Activated CD8-positive, alpha-beta T cell treated with anti-CD3 and anti-CD28 coated beads, Interleukin-2, amount 10 ng/mL, durations not matched to agents 7 days and 5 days (primary cell): Measurements from ENCODE around the gene SNTA1. TPM values are rescaled to one million over a fixed set of nuclear protein-coding genes. Genes with fewer than 3 reads are reported as not detected.
"Not testable (repeated sequence)": the region's sequence is repeated elsewhere in the genome, so short reads cannot be mapped to it uniquely, and the experiment has no call there.

Source experiments
- ATAC-seq: fragments of 150-1000 bp; cut with Tn5 transposase; one replicate; pipeline ENCODE4 v1.10.0; 2021; ENCODE audit warnings: moderate library complexity
- CTCF ChIA-PET: fragments of 350-600 bp; sonication (Branson Sonifier 250); formaldehyde crosslinking; loops from one replicate; lab custom pipeline; 2021; ENCODE audit warnings: antibody characterized with exemption; lab: Charles Lee
- POLR2A ChIA-PET: fragments of 350-600 bp; sonication (Branson Sonifier 250); formaldehyde crosslinking; loops from one replicate; lab custom pipeline; 2021; ENCODE audit warnings: antibody characterized with exemption; lab: Charles Lee
- DNase-seq: peaks from one replicate; pipeline ENCODE4 v3.0.0-alpha.2; 2020
- H3K27ac Mint-ChIP-seq: one replicate; pipeline ENCODE4 v1.8.0; 2021; ENCODE audit warnings: mild to moderate bottlenecking, mixed read lengths
- H3K27me3 Mint-ChIP-seq: one replicate; pipeline ENCODE4 v1.8.0; 2021; ENCODE audit warnings: low read depth, mixed read lengths
- H3K36me3 Mint-ChIP-seq: one replicate; pipeline ENCODE4 v1.8.0; 2021; ENCODE audit warnings: low read depth, mixed read lengths
- H3K4me1 Mint-ChIP-seq: one replicate; pipeline ENCODE4 v1.8.0; 2021; ENCODE audit warnings: low read depth, mixed read lengths
- H3K4me3 Mint-ChIP-seq: one replicate; pipeline ENCODE4 v1.8.0; 2021; ENCODE audit warnings: mild to moderate bottlenecking, mixed read lengths
- H3K9me3 Mint-ChIP-seq: one replicate; pipeline ENCODE4 v1.8.0; 2022; ENCODE audit warnings: mixed read lengths; ENCODE audit not compliant: insufficient read depth
- total RNA-seq, 2 experiments: library from RNA; stranded (reverse); gene quantifications; one replicate each; pipeline ENCODE4 v1.2.3, GENCODE V29; 2021

SNTA1 gene
- total RNA-seq, 2 experiments from 2014 or later = 13.1 to 13.4 TPM

GRCh38 chr20:33463332-33464101 is 20.0 kb upstream of the SNTA1 start:
- no peaks in the 10 kb centered on the region for H3K27me3 Mint-ChIP-seq
- no peaks in the 10 kb centered on the region for H3K36me3 Mint-ChIP-seq
- ChIA-PET CTCF (no interaction called here), POLR2A (no interaction called here)
- DNase-seq (no peak), ATAC-seq (no peak)
- H3K4me3 Mint-ChIP-seq = no peak overlapping the region
- no peaks in the 10 kb centered on the region for H3K4me1 Mint-ChIP-seq
- H3K9me3 Mint-ChIP-seq = no peaks in the 10 kb centered on the region
- H3K27ac Mint-ChIP-seq = peak overlapping the region; percentile 27

DNA sequence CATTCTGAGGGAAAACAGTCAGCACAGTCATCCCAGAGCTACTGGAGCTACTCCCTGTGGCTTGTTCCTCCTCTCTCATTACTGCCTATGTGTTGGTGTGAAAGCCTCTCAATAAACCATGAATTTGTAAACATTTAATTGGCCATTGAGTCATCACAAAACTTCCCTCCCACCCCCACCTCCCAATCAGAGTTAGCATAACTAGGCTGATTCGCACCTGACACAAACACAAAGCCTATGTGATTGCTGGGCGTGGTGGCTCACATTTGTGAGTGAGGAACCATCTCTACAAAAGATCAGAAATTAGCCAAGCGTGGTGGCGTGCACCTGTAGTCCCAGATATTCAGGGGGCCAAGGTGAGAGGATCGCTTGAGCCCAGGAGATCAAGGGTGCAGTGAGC is 17.1 kb upstream of the SNTA1 start:
- H3K36me3 Mint-ChIP-seq = no peaks in the 10 kb centered on the region
- ATAC-seq (no peak), DNase-seq (no peak)

DNA sequence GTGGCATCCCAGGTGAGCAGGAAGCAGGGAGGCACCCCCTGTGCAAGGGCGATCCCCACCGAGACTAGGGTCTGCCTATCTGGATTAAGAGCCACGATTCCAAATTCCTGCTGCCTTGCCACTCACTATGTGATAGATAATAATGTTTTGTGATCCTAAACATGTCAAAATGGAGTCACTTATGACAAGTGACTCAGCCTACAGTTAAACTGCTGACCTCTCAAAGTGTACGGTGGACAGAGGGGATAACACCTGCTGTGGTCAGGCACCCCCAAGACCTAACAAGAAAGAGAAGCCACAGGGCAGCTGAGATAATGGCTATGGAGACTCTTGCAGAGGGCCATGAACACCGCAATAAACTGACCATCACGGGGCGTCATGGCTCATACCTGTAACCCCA is 16.0 kb upstream of the SNTA1 start:
- ATAC-seq (no peak), DNase-seq (no peak)
- no peaks in the 10 kb centered on the region for H3K4me1 Mint-ChIP-seq
- H3K9me3 Mint-ChIP-seq = no peaks in the 10 kb centered on the region
- no peak overlapping the region for H3K4me3 Mint-ChIP-seq
- no peaks in the 10 kb centered on the region for H3K27me3 Mint-ChIP-seq
- H3K36me3 Mint-ChIP-seq = no peaks in the 10 kb centered on the region
- POLR2A ChIA-PET = no interaction called here
- no peak overlapping the region for H3K27ac Mint-ChIP-seq
- CTCF ChIA-PET = interaction anchor here (0.9 kb wide), 1 partner anchor 207 kb away, joined by 3 read pairs; the partner anchor contains the start of gene ACTL10

More for the DNA sequence above, 17.1 kb upstream of the SNTA1 start:
- Mint-ChIP-seq H3K27me3 (no peaks in the 10 kb centered on the region), H3K9me3 (no peaks in the 10 kb centered on the region), H3K4me1 (no peaks in the 10 kb centered on the region), H3K27ac (no peak overlapping the region), H3K4me3 (no peak overlapping the region)
- CTCF ChIA-PET = no interaction called here
- POLR2A ChIA-PET = no interaction called here

- H3K4me3 Mint-ChIP-seq, H3K9me3 Mint-ChIP-seq, POLR2A ChIA-PET, H3K36me3 Mint-ChIP-seq, H3K27ac Mint-ChIP-seq, H3K4me1 Mint-ChIP-seq, H3K27me3 Mint-ChIP-seq: not testable (repeated sequence)
- CTCF ChIA-PET = interaction anchor here (0.6 to 2.0 kb wide), 9 partner anchors 192 to 549 kb away, joined by 3 to 20 read pairs (median 3); partner anchors contain the start of gene ACTL10
- ATAC-seq = peak; percentile 93
- DNase-seq = peak; percentile 86
These were observed 13.5 kb upstream of the SNTA1 start for GRCh38 chr20:33456916-33457642.

DNA sequence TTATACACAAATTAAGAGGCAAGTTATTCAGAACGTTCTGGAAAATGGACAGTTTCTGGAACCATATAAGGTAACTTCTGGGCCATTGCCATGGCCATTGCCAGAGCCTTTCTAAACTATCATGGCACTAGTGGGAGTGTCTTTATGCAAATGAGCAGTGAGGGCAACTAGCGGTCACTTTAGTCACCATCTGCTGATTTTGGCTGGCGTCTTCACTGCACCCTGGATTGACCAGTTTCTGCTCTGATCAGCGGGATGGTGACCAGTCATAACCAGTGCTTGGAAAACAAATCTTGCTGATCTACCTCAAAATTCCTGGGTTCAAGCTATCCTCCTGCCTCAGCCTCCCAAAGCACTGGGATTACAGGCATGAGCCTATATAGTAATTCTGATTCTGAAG is 7.3 kb upstream of the SNTA1 start:
- ChIA-PET POLR2A (interaction anchor here (0.6 kb wide), 1 partner anchor 203 kb away, joined by 3 read pairs; no protein-coding TSS in a partner anchor), CTCF (no interaction called here)
- no peaks in the 10 kb centered on the region for H3K27me3 Mint-ChIP-seq
- DNase-seq = no peak
- H3K36me3 Mint-ChIP-seq = no peaks in the 10 kb centered on the region
- no peaks in the 10 kb centered on the region for H3K9me3 Mint-ChIP-seq
- H3K27ac Mint-ChIP-seq = no peak overlapping the region
- H3K4me1 Mint-ChIP-seq = peaks cover 10% of the 10 kb centered on the region
- ATAC-seq = no peak
- H3K4me3 Mint-ChIP-seq = no peak overlapping the region

DNA sequence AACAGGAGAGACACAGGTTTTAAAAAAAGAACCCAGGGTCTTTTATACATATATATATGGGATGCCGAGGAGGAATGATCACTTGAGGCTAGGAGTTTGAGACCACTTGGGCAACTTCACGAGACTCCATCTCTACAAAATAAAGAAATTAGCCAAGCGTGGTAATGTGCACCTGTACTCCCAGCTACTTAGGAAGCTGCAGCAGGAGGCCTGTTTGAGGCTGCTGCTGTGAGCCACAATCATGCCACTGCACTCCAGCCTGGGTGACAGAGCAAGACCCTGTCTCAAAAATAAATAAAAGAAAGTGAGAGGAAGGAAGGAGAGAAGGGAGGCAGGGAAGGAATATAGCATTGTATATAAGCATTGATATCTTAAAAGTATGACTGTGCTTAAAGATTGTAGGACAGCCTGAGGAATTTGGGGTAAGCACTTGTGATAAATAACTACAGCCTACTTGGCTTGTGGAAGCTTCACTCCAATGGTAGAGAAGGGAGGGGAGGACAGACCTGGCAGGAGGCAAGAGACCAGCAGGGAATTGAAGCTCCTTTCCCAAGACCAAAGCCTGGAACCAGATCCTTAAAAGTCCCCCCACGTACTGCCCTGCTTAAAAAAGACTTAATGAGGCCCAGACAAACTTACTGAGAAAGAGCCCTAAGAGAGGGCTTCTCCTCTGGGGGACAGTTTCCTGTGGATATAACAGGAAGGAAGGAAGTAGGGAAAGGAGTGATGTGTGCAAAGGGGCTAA is 2.5 kb upstream of the SNTA1 start:
- Mint-ChIP-seq H3K9me3 (no peaks in the 10 kb centered on the region), H3K27me3 (peaks cover 11% of the 10 kb centered on the region), H3K4me1 (peaks cover 34% of the 10 kb centered on the region), H3K4me3 (no peak overlapping the region), H3K36me3 (no peaks in the 10 kb centered on the region), H3K27ac (peak overlapping the region; percentile 39)
- DNase-seq (no peak), ATAC-seq (no peak)
- CTCF ChIA-PET = interaction anchor here (0.8 to 1.9 kb wide), 4 partner anchors 46 to 286 kb away, joined by 3 to 7 read pairs (median 3); partner anchors contain the start of gene ZNF341
- POLR2A ChIA-PET = interaction anchor here (0.6 kb wide), 1 partner anchor 13 kb away, joined by 3 read pairs; no protein-coding TSS in a partner anchor

- peak overlapping the region; percentile 95 for H3K27ac Mint-ChIP-seq
- peaks cover 11% of the 10 kb centered on the region for H3K27me3 Mint-ChIP-seq
- peak; percentile 50 for DNase-seq
- ATAC-seq = no peak
- CTCF ChIA-PET = interaction anchor here (0.6 to 2.9 kb wide), 9 partner anchors 9 to 287 kb away, joined by 3 to 12 read pairs (median 4); partner anchors contain the start of genes ACTL10 and ZNF341
- POLR2A ChIA-PET = interaction anchor here (1.7 kb wide), 1 partner anchor 43 kb away, joined by 8 read pairs; the partner anchor contains the start of gene CDK5RAP1
- H3K9me3 Mint-ChIP-seq = no peaks in the 10 kb centered on the region
- no peaks in the 10 kb centered on the region for H3K36me3 Mint-ChIP-seq
- peaks cover 34% of the 10 kb centered on the region for H3K4me1 Mint-ChIP-seq
- H3K4me3 Mint-ChIP-seq = peak overlapping the region; percentile 85
These were observed 1.4 kb upstream of the SNTA1 start for GRCh38 chr20:33444797-33445560.

DNA sequence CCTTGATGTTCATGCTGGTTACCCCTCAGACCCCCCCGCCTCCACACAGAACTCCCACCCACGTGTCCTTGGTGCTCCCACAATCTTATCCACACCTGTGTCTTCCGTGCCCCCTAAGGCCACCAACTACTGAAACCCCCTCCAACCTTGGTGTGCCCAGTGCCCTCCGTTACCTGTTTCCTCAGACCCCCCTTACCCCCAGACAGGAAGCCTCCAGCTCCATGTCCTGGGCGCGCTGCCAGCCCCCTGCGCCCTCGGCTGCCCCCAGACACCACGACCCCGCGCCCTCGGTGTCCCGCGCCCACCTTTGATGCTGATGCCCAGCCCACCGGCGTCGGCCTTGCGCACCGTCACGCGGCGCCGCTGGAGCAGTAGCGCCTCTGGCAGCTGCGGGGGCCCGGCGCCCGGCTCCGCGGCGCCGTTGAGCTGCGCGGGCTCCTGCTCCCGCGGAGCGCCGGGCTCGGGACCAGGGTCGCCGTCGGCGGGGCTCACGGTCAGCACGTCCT is 504 bp downstream of the SNTA1 start:
- Mint-ChIP-seq H3K4me1 (peaks cover 34% of the 10 kb centered on the region), H3K27me3 (peaks cover 11% of the 10 kb centered on the region), H3K36me3 (no peaks in the 10 kb centered on the region), H3K9me3 (no peaks in the 10 kb centered on the region), H3K27ac (peak overlapping the region; percentile 68), H3K4me3 (peak overlapping the region; percentile 69)
- POLR2A ChIA-PET = interaction anchor here (0.6 to 1.5 kb wide), 3 partner anchors 222 to 670 kb away, joined by 3 read pairs; no protein-coding TSS in a partner anchor
- ATAC-seq (peak; percentile 23), DNase-seq (peak; percentile 30)
- CTCF ChIA-PET = interaction anchor here (0.9 to 2.9 kb wide), 3 partner anchors 43 to 225 kb away, joined by 3 to 12 read pairs (median 4); partner anchors contain the start of gene ACTL10

- peak; percentile 22 for DNase-seq
- peaks cover 34% of the 10 kb centered on the region for H3K4me1 Mint-ChIP-seq
- no peak for ATAC-seq
- H3K36me3 Mint-ChIP-seq = no peaks in the 10 kb centered on the region
- H3K27me3 Mint-ChIP-seq = peaks cover 11% of the 10 kb centered on the region
- ChIA-PET POLR2A (interaction anchor here (1.0 to 1.5 kb wide), 2 partner anchors 223 to 670 kb away, joined by 3 read pairs; no protein-coding TSS in a partner anchor), CTCF (interaction anchor here (0.9 to 2.9 kb wide), 2 partner anchors 42 to 225 kb away, joined by 3 to 12 read pairs; partner anchors contain the start of gene ACTL10)
- H3K9me3 Mint-ChIP-seq = no peaks in the 10 kb centered on the region
- H3K27ac Mint-ChIP-seq = peak overlapping the region; percentile 68
- H3K4me3 Mint-ChIP-seq = peak overlapping the region; percentile 69
These were observed 1.2 kb downstream of the SNTA1 start for GRCh38 chr20:33442136-33443005.
